ENCODE data around the gene CIB4. TPM values are rescaled to one million over a fixed set of nuclear protein-coding genes. Genes with fewer than 3 reads are reported as not detected.

The CIB4 gene
- total RNA-seq, 1 experiment from 2014 or later = not detected

- peaks cover 3% of the 10 kb centered on the region; the same call in 1 of the 2 replicates for H3K4me1 Mint-ChIP-seq
- no peak overlapping the region for H3K27ac Mint-ChIP-seq
- no peaks in the 10 kb centered on the region for H3K36me3 Mint-ChIP-seq
- no peak for ATAC-seq
- CTCF ChIA-PET = no interaction called here
- no peak overlapping the region for H3K4me3 Mint-ChIP-seq
- POLR2A ChIA-PET = no interaction called here
- no peaks in the 10 kb centered on the region for H3K27me3 Mint-ChIP-seq (ENCODE audit: low read depth)
- no peaks in the 10 kb centered on the region for H3K9me3 Mint-ChIP-seq
- no peak for DNase-seq (ENCODE audit: low spot score)
- peak; percentile 67; the same call in 1 of the 2 replicates for TF ChIP-seq ZNF121 (CRISPR knock-in tag; IDR thresholded peaks at IDR 0.05)
- TF ChIP-seq TP53 (CRISPR knock-in tag; IDR thresholded peaks at IDR 0.05) = no peak
These were observed 9.6 kb downstream of the CIB4 start for GRCh38 chr2:26631401-26632170.

- Mint-ChIP-seq H3K27ac (no peak overlapping the region), H3K36me3 (no peaks in the 10 kb centered on the region), H3K4me3 (no peak overlapping the region), H3K9me3 (no peaks in the 10 kb centered on the region), H3K4me1 (peaks cover 3% of the 10 kb centered on the region; the same call in 1 of the 2 replicates), H3K27me3 (ENCODE audit: low read depth) (no peaks in the 10 kb centered on the region)
- CTCF ChIA-PET = no interaction called here
- TF ChIP-seq ZSCAN18 (CRISPR knock-in tag; IDR thresholded peaks at IDR 0.05) = no peak
- no peak for TF ChIP-seq TP53 (CRISPR knock-in tag; IDR thresholded peaks at IDR 0.05)
- no peak for TF ChIP-seq PREB (CRISPR knock-in tag; IDR thresholded peaks at IDR 0.05; ENCODE audit: borderline replicate concordance)
- no peak for TF ChIP-seq GTF2I (CRISPR knock-in tag; conservative IDR thresholded peaks at IDR 0.05)
- TF ChIP-seq IRF1 (CRISPR knock-in tag; IDR thresholded peaks at IDR 0.05) = no peak
- TF ChIP-seq FOXP4 (CRISPR knock-in tag; IDR thresholded peaks at IDR 0.05) = no peak
- TF ChIP-seq NR2C2 (CRISPR knock-in tag; IDR thresholded peaks at IDR 0.05) = no peak
- TF ChIP-seq NFATC4 (CRISPR knock-in tag; IDR thresholded peaks at IDR 0.05) = no peak
- TF ChIP-seq AFF4 (CRISPR knock-in tag; IDR thresholded peaks at IDR 0.05; ENCODE audit: borderline replicate concordance) = no peak
- no peak for TF ChIP-seq ZNF532 (CRISPR knock-in tag; IDR thresholded peaks at IDR 0.05; ENCODE audit: borderline replicate concordance)
- TF ChIP-seq SP1 (CRISPR knock-in tag; conservative IDR thresholded peaks at IDR 0.05) = no peak
- no peak for TF ChIP-seq HMGA2 (CRISPR knock-in tag; IDR thresholded peaks at IDR 0.05)
- TF ChIP-seq MYBL2 (CRISPR knock-in tag; IDR thresholded peaks at IDR 0.05) = no peak
- no peak for TF ChIP-seq ATF1 (CRISPR knock-in tag; IDR thresholded peaks at IDR 0.05)
- no peak for TF ChIP-seq CBFB (CRISPR knock-in tag; IDR thresholded peaks at IDR 0.05; ENCODE audit: low read depth)
- no peak for DNase-seq (ENCODE audit: low spot score)
- POLR2A ChIA-PET = no interaction called here
- ATAC-seq = peak; percentile 83
These were observed 10.4 kb downstream of the CIB4 start for GRCh38 chr2:26630669-26631360.

All from WTC11 (cell line).